GM12864 (cell line): ENCODE results near the gene LEF1.

ENCODE experiments used
- DNase-seq: peaks from one replicate; pipeline ENCODE4 v3.0.0-alpha.2; 2011; ENCODE audit warnings: low read depth
- H3K4me3 ChIP-seq: 2 replicates; pipeline ENCODE4 v1.5.1; 2011; ENCODE audit warnings: mild to moderate bottlenecking, low read depth, low read length, control low read depth
- CTCF ChIP-seq: IDR thresholded peaks from 2 replicates; pipeline ENCODE4 v1.5.1; 2011; ENCODE audit warnings: low read depth, mild to moderate bottlenecking, moderate library complexity, low read length, control low read depth, inconsistent platforms; ENCODE audit errors: missing control alignments

The LEF1 gene

GRCh38 chr4:108078024-108078733 lies 90.6 kb downstream of the LEF1 start:
- no peak for TF ChIP-seq CTCF
- DNase-seq, result no peak

GRCh38 chr4:108072300-108072699 lies 96.4 kb downstream of the LEF1 start:
- no peak overlapping the region for H3K4me3 ChIP-seq
- peak; percentile 15 for DNase-seq
- TF ChIP-seq CTCF, result no peak

More at GRCh38 chr4:108078024-108078733, 90.6 kb downstream of the LEF1 start:
- no peak overlapping the region for H3K4me3 ChIP-seq

DNA sequence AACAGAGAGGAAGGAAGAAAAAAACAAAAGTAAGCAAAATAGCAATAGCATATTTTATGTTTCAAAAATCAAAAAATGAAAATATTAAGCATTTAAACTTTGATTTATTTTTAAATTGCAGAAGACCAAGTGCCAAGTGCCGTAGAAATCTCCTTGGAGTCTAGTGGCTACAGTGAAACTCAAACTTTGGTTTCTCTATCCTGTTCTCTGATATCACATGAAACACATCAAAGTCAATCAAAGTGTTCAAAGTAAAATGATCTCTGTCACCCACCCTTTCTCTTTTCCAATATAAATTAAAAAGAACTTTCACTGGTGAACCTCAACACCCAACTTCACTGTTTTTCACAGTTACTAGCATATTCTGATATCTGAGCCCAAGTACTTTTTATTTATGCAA lies 98.0 kb downstream of the LEF1 start:
- no peak for TF ChIP-seq CTCF
- no peak overlapping the region for H3K4me3 ChIP-seq
- DNase-seq, result no peak

DNA sequence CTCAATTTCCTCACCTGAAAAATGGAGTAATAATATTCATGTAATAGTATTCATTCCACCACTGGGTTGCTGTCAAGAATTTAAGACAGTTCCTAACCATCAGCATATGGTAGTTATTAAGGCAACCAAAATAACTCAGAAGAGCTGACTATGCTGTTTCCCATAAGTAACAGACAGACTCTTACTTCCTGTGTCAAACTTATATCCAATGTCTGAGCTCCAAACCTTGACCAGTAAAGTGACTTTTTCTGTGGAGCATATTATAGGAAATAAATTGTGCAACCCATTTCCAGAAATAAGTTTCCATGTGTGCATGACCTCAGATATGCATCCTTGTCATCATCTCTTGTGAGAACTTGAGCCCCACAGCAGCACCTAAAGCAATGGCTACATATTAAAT lies 100.3 kb downstream of the LEF1 start:
- no peak for DNase-seq
- TF ChIP-seq CTCF, result no peak
- H3K4me3 ChIP-seq, result no peak overlapping the region

- DNase-seq, result no peak
- no peak for TF ChIP-seq CTCF
Observed at GRCh38 chr4:108060686-108061321, 107.9 kb downstream of the LEF1 start.

GRCh38 chr4:108060164-108060563 lies 108.6 kb downstream of the LEF1 start:
- H3K4me3 ChIP-seq, result no peak overlapping the region
- no peak for DNase-seq
- TF ChIP-seq CTCF, result peak; percentile 24

More at GRCh38 chr4:108060686-108061321, 107.9 kb downstream of the LEF1 start:
- H3K4me3 ChIP-seq, result no peak overlapping the region
